ENCODE results near the gene ARID1B.

DNA sequence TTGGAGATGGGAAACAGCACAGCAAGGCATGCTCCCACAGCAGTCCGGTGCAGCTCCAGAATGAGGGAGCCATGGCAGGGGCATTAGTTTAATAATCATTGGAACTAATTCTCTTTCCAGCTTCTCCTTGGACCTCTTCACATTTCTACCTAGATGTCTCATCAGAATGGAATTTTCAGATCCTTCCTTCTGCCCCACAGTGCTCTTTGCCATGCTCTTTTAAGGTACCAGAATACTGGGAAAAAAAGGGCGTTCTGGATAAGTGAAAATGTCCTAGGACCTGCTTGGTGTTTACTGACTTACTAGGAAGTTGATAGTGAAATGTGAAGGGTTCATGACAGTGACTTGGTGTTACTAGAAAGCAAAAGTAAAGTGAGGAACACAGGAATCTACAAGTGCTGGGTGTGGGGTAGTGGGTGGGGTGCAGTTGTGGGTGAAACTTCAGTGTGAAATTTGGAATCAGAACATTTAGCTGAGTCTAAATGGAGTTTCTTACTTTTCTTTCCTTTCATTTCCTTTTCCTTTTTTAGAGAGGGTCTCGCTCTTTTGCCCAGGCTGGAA lies 207.1 kb downstream of the ARID1B start:
- TF ChIP-seq CTCF (IDR thresholded peaks at IDR 0.05) (no peak), POLR2AphosphoS5 (IDR thresholded peaks at IDR 0.05; ENCODE audit: low read depth, low read length) (no peak)
